HEK293 (cell line): ENCODE results near the gene PLSCR3.

Source experiments
- TCF7L2 ChIP-seq: IDR thresholded peaks from 2 replicates; pipeline ENCODE4 v1.6.1; 2011; ENCODE audit warnings: low read depth, mild to moderate bottlenecking, inconsistent platforms, low read length, moderate library complexity, borderline replicate concordance
- ZNF10 ChIP-seq: fragments of 450-650 bp; formaldehyde crosslinking; IDR thresholded peaks from 2 replicates; pipeline ENCODE4 v1.5.1; 2017; ENCODE audit warnings: missing biosample characterization, missing genetic modification characterization
- ZNF140 ChIP-seq: fragments of 450-650 bp; formaldehyde crosslinking; IDR thresholded peaks from 2 replicates; pipeline ENCODE4 v1.5.1; 2016; ENCODE audit warnings: missing biosample characterization, missing genetic modification characterization
- ZNF19 ChIP-seq: fragments of 450-650 bp; formaldehyde crosslinking; IDR thresholded peaks from 2 replicates; pipeline ENCODE4; 2016; ENCODE audit warnings: missing biosample characterization, missing genetic modification characterization, low read depth
- ZNF335 ChIP-seq: fragments of 450-650 bp; formaldehyde crosslinking; conservative IDR thresholded peaks from 2 replicates; pipeline ENCODE4 v1.5.1; 2016; ENCODE audit warnings: missing biosample characterization, missing genetic modification characterization
- ZNF350 ChIP-seq: fragments of 450-650 bp; formaldehyde crosslinking; IDR thresholded peaks from 2 replicates; pipeline ENCODE4 v1.5.0; 2017; ENCODE audit warnings: missing biosample characterization, mild to moderate bottlenecking, missing genetic modification characterization
- ZNF423 ChIP-seq: fragments of 450-650 bp; formaldehyde crosslinking; IDR thresholded peaks from 2 replicates; pipeline ENCODE4 v1.5.1; 2016; ENCODE audit warnings: missing biosample characterization, missing genetic modification characterization
- ZNF548 ChIP-seq: fragments of 450-650 bp; formaldehyde crosslinking; IDR thresholded peaks from 2 replicates; pipeline ENCODE4 v1.5.1; 2016; ENCODE audit warnings: missing biosample characterization, missing genetic modification characterization
- TF ChIP-seq, protein P1 (sequence below): sonication (generic); formaldehyde crosslinking; IDR thresholded peaks from 2 replicates; pipeline ENCODE4 v1.8.1; 2022; ENCODE audit warnings: mild to moderate bottlenecking, moderate library complexity, missing genetic modification reagents
- TF ChIP-seq, protein P2 (sequence below): fragments of 450-650 bp; formaldehyde crosslinking; IDR thresholded peaks from 2 replicates; pipeline ENCODE4 v1.5.1; 2016; ENCODE audit warnings: missing biosample characterization, missing genetic modification characterization
- TF ChIP-seq, protein P3 (sequence below): fragments of 450-650 bp; formaldehyde crosslinking; IDR thresholded peaks from 2 replicates; pipeline ENCODE4 v1.5.1; 2016; ENCODE audit warnings: missing biosample characterization, missing genetic modification characterization
- TF ChIP-seq, protein P4 (sequence below): fragments of 450-650 bp; IDR thresholded peaks from 2 replicates; pipeline ENCODE4 v1.5.1; 2018; ENCODE audit warnings: missing biosample characterization, mild to moderate bottlenecking, missing genetic modification characterization
- TF ChIP-seq, protein P5 (sequence below): IDR thresholded peaks from 2 replicates; pipeline ENCODE4 v1.6.1; 2011; ENCODE audit warnings: mild to moderate bottlenecking, low read depth, low read length, borderline replicate concordance
- TF ChIP-seq, protein P6 (sequence below): fragments of 450-650 bp; formaldehyde crosslinking; IDR thresholded peaks from 2 replicates; pipeline ENCODE4 v1.5.1; 2016; ENCODE audit warnings: missing biosample characterization, missing genetic modification characterization, low read depth

DNA sequence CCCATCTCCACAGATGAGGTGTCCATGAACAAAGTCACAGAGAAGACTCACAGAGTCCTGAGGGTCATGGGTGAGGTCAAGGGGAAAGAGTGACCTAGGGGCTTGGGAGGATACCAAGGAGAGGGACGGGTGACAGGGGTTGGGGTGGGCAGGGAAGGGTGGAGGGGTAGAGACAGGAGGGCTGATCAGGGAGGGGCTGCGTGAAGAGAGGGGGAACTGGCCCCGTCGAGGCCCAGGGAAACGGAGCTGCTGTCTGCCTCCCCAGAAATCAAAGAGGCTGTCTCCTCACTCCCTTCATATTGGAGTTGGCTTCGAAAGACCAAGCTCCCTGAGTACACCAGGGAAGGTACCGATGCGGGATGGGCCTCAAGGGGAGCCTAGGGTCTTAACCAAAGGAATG, 38.8 kb downstream of the PLSCR3 start:
- TF ChIP-seq ZNF19 (tag by site-specific recombination) (no peak), ZNF10 (tag by site-specific recombination) (no peak), ZNF140 (tag by site-specific recombination) (no peak), ZNF350 (tag by site-specific recombination) (no peak), ZNF423 (tag by site-specific recombination) (no peak), TCF7L2 (no peak), ZNF548 (tag by site-specific recombination) (no peak), ZNF335 (no peak)
- TF ChIP-seq, protein P1, sequence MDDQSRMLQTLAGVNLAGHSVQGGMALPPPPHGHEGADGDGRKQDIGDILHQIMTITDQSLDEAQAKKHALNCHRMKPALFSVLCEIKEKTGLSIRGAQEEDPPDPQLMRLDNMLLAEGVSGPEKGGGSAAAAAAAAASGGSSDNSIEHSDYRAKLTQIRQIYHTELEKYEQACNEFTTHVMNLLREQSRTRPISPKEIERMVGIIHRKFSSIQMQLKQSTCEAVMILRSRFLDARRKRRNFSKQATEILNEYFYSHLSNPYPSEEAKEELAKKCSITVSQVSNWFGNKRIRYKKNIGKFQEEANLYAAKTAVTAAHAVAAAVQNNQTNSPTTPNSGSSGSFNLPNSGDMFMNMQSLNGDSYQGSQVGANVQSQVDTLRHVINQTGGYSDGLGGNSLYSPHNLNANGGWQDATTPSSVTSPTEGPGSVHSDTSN (CRISPR knock-in tag), result no peak
- TF ChIP-seq, protein P2, sequence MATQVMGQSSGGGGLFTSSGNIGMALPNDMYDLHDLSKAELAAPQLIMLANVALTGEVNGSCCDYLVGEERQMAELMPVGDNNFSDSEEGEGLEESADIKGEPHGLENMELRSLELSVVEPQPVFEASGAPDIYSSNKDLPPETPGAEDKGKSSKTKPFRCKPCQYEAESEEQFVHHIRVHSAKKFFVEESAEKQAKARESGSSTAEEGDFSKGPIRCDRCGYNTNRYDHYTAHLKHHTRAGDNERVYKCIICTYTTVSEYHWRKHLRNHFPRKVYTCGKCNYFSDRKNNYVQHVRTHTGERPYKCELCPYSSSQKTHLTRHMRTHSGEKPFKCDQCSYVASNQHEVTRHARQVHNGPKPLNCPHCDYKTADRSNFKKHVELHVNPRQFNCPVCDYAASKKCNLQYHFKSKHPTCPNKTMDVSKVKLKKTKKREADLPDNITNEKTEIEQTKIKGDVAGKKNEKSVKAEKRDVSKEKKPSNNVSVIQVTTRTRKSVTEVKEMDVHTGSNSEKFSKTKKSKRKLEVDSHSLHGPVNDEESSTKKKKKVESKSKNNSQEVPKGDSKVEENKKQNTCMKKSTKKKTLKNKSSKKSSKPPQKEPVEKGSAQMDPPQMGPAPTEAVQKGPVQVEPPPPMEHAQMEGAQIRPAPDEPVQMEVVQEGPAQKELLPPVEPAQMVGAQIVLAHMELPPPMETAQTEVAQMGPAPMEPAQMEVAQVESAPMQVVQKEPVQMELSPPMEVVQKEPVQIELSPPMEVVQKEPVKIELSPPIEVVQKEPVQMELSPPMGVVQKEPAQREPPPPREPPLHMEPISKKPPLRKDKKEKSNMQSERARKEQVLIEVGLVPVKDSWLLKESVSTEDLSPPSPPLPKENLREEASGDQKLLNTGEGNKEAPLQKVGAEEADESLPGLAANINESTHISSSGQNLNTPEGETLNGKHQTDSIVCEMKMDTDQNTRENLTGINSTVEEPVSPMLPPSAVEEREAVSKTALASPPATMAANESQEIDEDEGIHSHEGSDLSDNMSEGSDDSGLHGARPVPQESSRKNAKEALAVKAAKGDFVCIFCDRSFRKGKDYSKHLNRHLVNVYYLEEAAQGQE (tag by site-specific recombination), result no peak
- TF ChIP-seq, protein P3, sequence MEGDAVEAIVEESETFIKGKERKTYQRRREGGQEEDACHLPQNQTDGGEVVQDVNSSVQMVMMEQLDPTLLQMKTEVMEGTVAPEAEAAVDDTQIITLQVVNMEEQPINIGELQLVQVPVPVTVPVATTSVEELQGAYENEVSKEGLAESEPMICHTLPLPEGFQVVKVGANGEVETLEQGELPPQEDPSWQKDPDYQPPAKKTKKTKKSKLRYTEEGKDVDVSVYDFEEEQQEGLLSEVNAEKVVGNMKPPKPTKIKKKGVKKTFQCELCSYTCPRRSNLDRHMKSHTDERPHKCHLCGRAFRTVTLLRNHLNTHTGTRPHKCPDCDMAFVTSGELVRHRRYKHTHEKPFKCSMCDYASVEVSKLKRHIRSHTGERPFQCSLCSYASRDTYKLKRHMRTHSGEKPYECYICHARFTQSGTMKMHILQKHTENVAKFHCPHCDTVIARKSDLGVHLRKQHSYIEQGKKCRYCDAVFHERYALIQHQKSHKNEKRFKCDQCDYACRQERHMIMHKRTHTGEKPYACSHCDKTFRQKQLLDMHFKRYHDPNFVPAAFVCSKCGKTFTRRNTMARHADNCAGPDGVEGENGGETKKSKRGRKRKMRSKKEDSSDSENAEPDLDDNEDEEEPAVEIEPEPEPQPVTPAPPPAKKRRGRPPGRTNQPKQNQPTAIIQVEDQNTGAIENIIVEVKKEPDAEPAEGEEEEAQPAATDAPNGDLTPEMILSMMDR (tag by site-specific recombination), result no peak
- TF ChIP-seq, protein P4, sequence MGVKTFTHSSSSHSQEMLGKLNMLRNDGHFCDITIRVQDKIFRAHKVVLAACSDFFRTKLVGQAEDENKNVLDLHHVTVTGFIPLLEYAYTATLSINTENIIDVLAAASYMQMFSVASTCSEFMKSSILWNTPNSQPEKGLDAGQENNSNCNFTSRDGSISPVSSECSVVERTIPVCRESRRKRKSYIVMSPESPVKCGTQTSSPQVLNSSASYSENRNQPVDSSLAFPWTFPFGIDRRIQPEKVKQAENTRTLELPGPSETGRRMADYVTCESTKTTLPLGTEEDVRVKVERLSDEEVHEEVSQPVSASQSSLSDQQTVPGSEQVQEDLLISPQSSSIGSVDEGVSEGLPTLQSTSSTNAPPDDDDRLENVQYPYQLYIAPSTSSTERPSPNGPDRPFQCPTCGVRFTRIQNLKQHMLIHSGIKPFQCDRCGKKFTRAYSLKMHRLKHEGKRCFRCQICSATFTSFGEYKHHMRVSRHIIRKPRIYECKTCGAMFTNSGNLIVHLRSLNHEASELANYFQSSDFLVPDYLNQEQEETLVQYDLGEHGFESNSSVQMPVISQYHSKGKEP, result no peak
- TF ChIP-seq, protein P5, sequence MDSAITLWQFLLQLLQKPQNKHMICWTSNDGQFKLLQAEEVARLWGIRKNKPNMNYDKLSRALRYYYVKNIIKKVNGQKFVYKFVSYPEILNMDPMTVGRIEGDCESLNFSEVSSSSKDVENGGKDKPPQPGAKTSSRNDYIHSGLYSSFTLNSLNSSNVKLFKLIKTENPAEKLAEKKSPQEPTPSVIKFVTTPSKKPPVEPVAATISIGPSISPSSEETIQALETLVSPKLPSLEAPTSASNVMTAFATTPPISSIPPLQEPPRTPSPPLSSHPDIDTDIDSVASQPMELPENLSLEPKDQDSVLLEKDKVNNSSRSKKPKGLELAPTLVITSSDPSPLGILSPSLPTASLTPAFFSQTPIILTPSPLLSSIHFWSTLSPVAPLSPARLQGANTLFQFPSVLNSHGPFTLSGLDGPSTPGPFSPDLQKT, result no peak
- TF ChIP-seq, protein P6, sequence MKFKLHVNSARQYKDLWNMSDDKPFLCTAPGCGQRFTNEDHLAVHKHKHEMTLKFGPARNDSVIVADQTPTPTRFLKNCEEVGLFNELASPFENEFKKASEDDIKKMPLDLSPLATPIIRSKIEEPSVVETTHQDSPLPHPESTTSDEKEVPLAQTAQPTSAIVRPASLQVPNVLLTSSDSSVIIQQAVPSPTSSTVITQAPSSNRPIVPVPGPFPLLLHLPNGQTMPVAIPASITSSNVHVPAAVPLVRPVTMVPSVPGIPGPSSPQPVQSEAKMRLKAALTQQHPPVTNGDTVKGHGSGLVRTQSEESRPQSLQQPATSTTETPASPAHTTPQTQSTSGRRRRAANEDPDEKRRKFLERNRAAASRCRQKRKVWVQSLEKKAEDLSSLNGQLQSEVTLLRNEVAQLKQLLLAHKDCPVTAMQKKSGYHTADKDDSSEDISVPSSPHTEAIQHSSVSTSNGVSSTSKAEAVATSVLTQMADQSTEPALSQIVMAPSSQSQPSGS (tag by site-specific recombination), result no peak
